GM12891 (cell line): ENCODE results near the gene DCD.

Source experiments
- DNase-seq: peaks from one replicate; pipeline ENCODE4 v3.0.0; 2011; ENCODE audit warnings: low spot score; ENCODE audit not compliant: insufficient read length
- FAIRE-seq: peaks from 2 replicates; lab custom pipeline; 2011; peaks lifted over from hg19 to GRCh38; lab: Jason Lieb, UNC
- PAX5 ChIP-seq: IDR thresholded peaks from 2 replicates; pipeline ENCODE4 v1.6.1; 2011; ENCODE audit warnings: low read length, moderate library complexity, mild to moderate bottlenecking; ENCODE audit not compliant: insufficient read depth, severe bottlenecking
- POLR2A ChIP-seq: IDR thresholded peaks from 2 replicates; pipeline ENCODE4 v1.6.1; 2011; ENCODE audit warnings: low read depth, low read length, control low read depth
- POLR2AphosphoS5 ChIP-seq: IDR thresholded peaks from 2 replicates; pipeline ENCODE4 v1.6.1; 2011; ENCODE audit warnings: low read depth, low read length, control low read depth
- POU2F2 ChIP-seq: IDR thresholded peaks from 2 replicates; pipeline ENCODE4 v1.6.1; 2011; ENCODE audit warnings: low read depth, mild to moderate bottlenecking, control low read depth, low read length, moderate library complexity
- SPI1 ChIP-seq: IDR thresholded peaks from 2 replicates; pipeline ENCODE4 v1.6.1; 2011; ENCODE audit warnings: low read depth, low read length, control low read depth
- TAF1 ChIP-seq: IDR thresholded peaks from 2 replicates; pipeline ENCODE4 v1.6.1; 2011; ENCODE audit warnings: low read depth, low read length, control low read depth

The DCD gene

GRCh38 chr12:54631551-54631950, 16.6 kb downstream of the DCD start:
- TF ChIP-seq SPI1 (no peak), POLR2A (no peak), POU2F2 (no peak), POLR2AphosphoS5 (no peak), TAF1 (no peak), PAX5 (no peak)
- no peak for FAIRE-seq
- no peak for DNase-seq

GRCh38 chr12:54629925-54630324, 18.2 kb downstream of the DCD start:
- TF ChIP-seq POLR2AphosphoS5 (no peak), SPI1 (no peak), TAF1 (no peak), PAX5 (no peak), POLR2A (no peak), POU2F2 (no peak)
- FAIRE-seq (no peak), DNase-seq (no peak)

- no peak for FAIRE-seq
- TF ChIP-seq SPI1 = no peak
- no peak for TF ChIP-seq POLR2A
- TF ChIP-seq TAF1 = no peak
- no peak for TF ChIP-seq PAX5
- no peak for TF ChIP-seq POLR2AphosphoS5
- no peak for DNase-seq
These were observed 19.8 kb downstream of the DCD start for GRCh38 chr12:54628186-54628846.

- FAIRE-seq = no peak
- no peak for DNase-seq
- TF ChIP-seq POU2F2 = no peak
- TF ChIP-seq POLR2A = no peak
- no peak for TF ChIP-seq TAF1
- no peak for TF ChIP-seq PAX5
These were observed 20.9 kb downstream of the DCD start for GRCh38 chr12:54627304-54627703.

GRCh38 chr12:54625598-54625997, 22.6 kb downstream of the DCD start:
- no peak for FAIRE-seq
- no peak for DNase-seq
- TF ChIP-seq PAX5 = no peak
- no peak for TF ChIP-seq TAF1
- no peak for TF ChIP-seq POLR2A
- no peak for TF ChIP-seq POLR2AphosphoS5
- TF ChIP-seq SPI1 = no peak
- TF ChIP-seq POU2F2 = no peak

- no peak for FAIRE-seq
These were observed 23.6 kb downstream of the DCD start for GRCh38 chr12:54624315-54625279.

GRCh38 chr12:54622463-54623183, 25.5 kb downstream of the DCD start:
- TF ChIP-seq POLR2AphosphoS5 (no peak), POU2F2 (no peak), POLR2A (no peak), SPI1 (no peak), TAF1 (no peak), PAX5 (no peak)
- DNase-seq (no peak), FAIRE-seq (no peak)

More at GRCh38 chr12:54624315-54625279, 23.6 kb downstream of the DCD start:
- no peak for DNase-seq
- TF ChIP-seq POLR2A = no peak
- no peak for TF ChIP-seq POLR2AphosphoS5
- no peak for TF ChIP-seq PAX5
- no peak for TF ChIP-seq SPI1
- no peak for TF ChIP-seq POU2F2
- no peak for TF ChIP-seq TAF1

- FAIRE-seq = no peak
- DNase-seq = no peak
- TF ChIP-seq PAX5 (no peak), POU2F2 (no peak), POLR2A (no peak), TAF1 (no peak), SPI1 (no peak; the same call in 1 of the 2 replicates), POLR2AphosphoS5 (no peak)
These were observed 31.1 kb downstream of the DCD start for GRCh38 chr12:54616933-54617680.
